HepG2 (cell line): Measurements from ENCODE around the gene GHRH. TPM values are rescaled to one million over a fixed set of nuclear protein-coding genes. Genes with fewer than 3 reads are reported as not detected.

Source experiments
- CBFB ChIP-seq: sonication (generic); formaldehyde crosslinking; IDR thresholded peaks from 2 replicates; pipeline ENCODE4 v1.4.0; 2020; ENCODE audit warnings: missing genetic modification reagents
- CENPT ChIP-seq: sonication (generic); formaldehyde crosslinking; IDR thresholded peaks from 2 replicates; pipeline ENCODE4 v1.8.0; 2022; ENCODE audit warnings: low read depth, mild to moderate bottlenecking, moderate library complexity, missing genetic modification reagents
- CREB1 ChIP-seq, 2 experiments: fragments of 450-650 bp in 1 of 2; IDR thresholded peaks; 2 replicates each; pipeline ENCODE4 v1.6.1; 2016 to 2017; ENCODE audit warnings: control low read depth in 1 of 2, mild to moderate bottlenecking in 1 of 2, missing compliant biosample characterization in 1 of 2, missing genetic modification characterization in 1 of 2
- DPF2 ChIP-seq: sonication (generic); formaldehyde crosslinking; IDR thresholded peaks from 2 replicates; pipeline ENCODE4 v1.4.0; 2020; ENCODE audit warnings: mild to moderate bottlenecking, low read depth, missing genetic modification reagents, borderline replicate concordance
- HNF4G ChIP-seq, 2 experiments: sonication (generic) in 1 of 2; formaldehyde crosslinking in 1 of 2; IDR thresholded peaks; 2 replicates each; pipeline versions ENCODE4 v1.4.0 to v1.6.1; 2011 to 2020; ENCODE audit warnings: borderline replicate concordance in 2 of 2, low read depth in 2 of 2, mild to moderate bottlenecking in 2 of 2, low read length in 1 of 2, missing genetic modification reagents in 1 of 2, moderate library complexity in 1 of 2
- NCOR1 ChIP-seq: fragments of 200-600 bp; sonication (generic); IDR thresholded peaks from 2 replicates; pipeline ENCODE4 v1.7.0; 2017; ENCODE audit warnings: antibody characterized with exemption, low read length, borderline replicate concordance
- PHF5A ChIP-seq: IDR thresholded peaks from one replicate; pipeline ENCODE4 v1.6.1; 2018; ENCODE audit warnings: low read depth, missing genetic modification reagents; ENCODE audit not compliant: unreplicated experiment
- RXRB ChIP-seq: IDR thresholded peaks from 2 replicates; pipeline ENCODE4 v1.6.1; 2016; ENCODE audit warnings: borderline replicate concordance, missing genetic modification reagents, missing compliant biosample characterization
- SP5 ChIP-seq: IDR thresholded peaks from 2 replicates; pipeline ENCODE4 v1.6.1; 2016; ENCODE audit warnings: low read depth, borderline replicate concordance
- THYN1 ChIP-seq: sonication (generic); formaldehyde crosslinking; IDR thresholded peaks from 2 replicates; pipeline ENCODE4 v1.8.1; 2023; ENCODE audit warnings: low read depth, mild to moderate bottlenecking, moderate library complexity, missing genetic modification reagents, borderline replicate concordance
- ZNF207 ChIP-seq: fragments of 450-650 bp; IDR thresholded peaks from 2 replicates; pipeline ENCODE4 v1.6.1; 2016; ENCODE audit warnings: antibody characterized with exemption, borderline replicate concordance
- ZNF263 ChIP-seq: sonication (generic); formaldehyde crosslinking; IDR thresholded peaks from 2 replicates; pipeline ENCODE4 v1.4.0; 2020; ENCODE audit warnings: missing genetic modification reagents
- ZNF451 ChIP-seq: sonication (generic); formaldehyde crosslinking; IDR thresholded peaks from 2 replicates; pipeline ENCODE4 v1.5.0; 2020; ENCODE audit warnings: mild to moderate bottlenecking, missing genetic modification reagents
- ZNF644 ChIP-seq: IDR thresholded peaks from 2 replicates; pipeline ENCODE4 v1.6.1; 2016; ENCODE audit warnings: low read depth
- ZNF773 ChIP-seq: sonication (generic); formaldehyde crosslinking; IDR thresholded peaks from 2 replicates; pipeline ENCODE4 v1.4.0; 2020; ENCODE audit warnings: missing genetic modification reagents, borderline replicate concordance
- ZSCAN22 ChIP-seq: sonication (generic); formaldehyde crosslinking; IDR thresholded peaks from 2 replicates; pipeline ENCODE4 v1.4.0; 2020; ENCODE audit warnings: mild to moderate bottlenecking, missing genetic modification reagents
- polyA plus RNA-seq, 8 experiments: library from polyadenylated mRNA; depleted of rRNA in 3 of 8; stranded (reverse) in 7 of 8; unstranded in 1 of 8; fragments of >200 nt; fragmentation: Illumina TruSeq in 4 of 8; extraction: Trizol in 4 of 8; gene quantifications; 2 replicates each; pipeline versions ENCODE4 v1.2.1 to v1.2.3, GENCODE V29; 2011 to 2016; ENCODE audit warnings: low read depth in 4 of 8, missing spikeins in 1 of 8, mixed read lengths in 1 of 8; ENCODE audit not compliant: insufficient read depth in 1 of 8
- total RNA-seq, 5 experiments: library from RNA; depleted of rRNA; stranded (reverse); fragments of >200 nt; fragmentation: Illumina TruSeq; extraction: Trizol; gene quantifications; 2 replicates each; pipeline ENCODE4 v1.2.3, GENCODE V29; 2016; ENCODE audit warnings: low read depth in 1 of 5
- TF ChIP-seq, protein P1 (sequence below): sonication (generic); formaldehyde crosslinking; conservative IDR thresholded peaks from 2 replicates; pipeline ENCODE4 v1.4.0; 2020; ENCODE audit warnings: missing genetic modification reagents
- TF ChIP-seq, protein P2 (sequence below): sonication (generic); formaldehyde crosslinking; IDR thresholded peaks from 2 replicates; pipeline ENCODE4 v1.9.0; 2022; ENCODE audit warnings: missing genetic modification reagents, mild to moderate bottlenecking, borderline replicate concordance
- TF ChIP-seq, protein P3 (sequence below): IDR thresholded peaks from 2 replicates; pipeline ENCODE4 v1.6.1; 2016; ENCODE audit warnings: mild to moderate bottlenecking, missing biosample characterization, missing genetic modification reagents
- TF ChIP-seq, protein P4 (sequence below): sonication (generic); formaldehyde crosslinking; IDR thresholded peaks from 2 replicates; pipeline ENCODE4 v1.4.0; 2020; ENCODE audit warnings: low read depth, missing genetic modification reagents

Gene GHRH
- total and polyA plus RNA-seq, 2 of the 13 experiments (the other 11 are each of a cell fraction or from before 2014, with no cell fraction given), result not detected

DNA sequence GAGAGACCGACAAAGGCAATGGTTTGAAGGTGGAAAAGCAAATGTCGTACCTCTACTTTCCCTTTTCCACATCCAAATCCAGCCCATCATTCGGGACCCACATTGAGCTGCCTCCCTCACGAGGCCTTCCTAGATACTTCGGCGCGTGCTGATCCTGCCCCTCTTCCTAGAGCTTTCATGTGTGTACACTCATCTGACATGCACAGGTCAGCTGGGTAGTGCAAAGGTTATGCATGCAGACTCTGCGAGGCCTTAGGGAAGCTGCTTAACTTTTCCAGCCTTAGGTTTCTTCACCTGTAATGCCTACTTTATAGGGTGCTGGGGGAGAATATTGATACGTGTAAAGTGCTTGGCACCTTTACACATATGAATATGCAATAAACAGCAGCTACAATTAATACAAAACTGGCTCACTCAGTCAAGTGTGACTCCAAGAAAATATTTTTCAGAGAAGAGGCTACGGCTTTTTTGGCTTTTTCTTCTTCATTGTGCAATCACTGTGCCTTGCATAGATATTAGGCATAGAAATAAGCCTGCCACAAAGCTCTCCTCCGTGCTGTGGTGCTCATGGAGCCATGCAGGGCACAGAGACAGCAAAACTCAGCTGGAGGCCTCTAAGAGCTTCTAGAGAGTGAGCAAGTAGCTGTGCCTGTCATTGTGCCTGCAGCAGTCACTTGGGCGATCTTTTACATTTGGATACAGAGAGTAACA lies 24.2 kb upstream of the GHRH start (continued):
- TF ChIP-seq PHF5A (CRISPR knock-in tag) (peak; percentile 41), ZNF207 (no peak), ZNF644 (CRISPR knock-in tag) (peak; percentile 59; the same call in 1 of the 2 replicates), NCOR1 (peak; percentile 88; the same call in 1 of the 2 replicates), CENPT (CRISPR knock-in tag) (no peak), CBFB (CRISPR knock-in tag) (no peak), ZNF263 (CRISPR knock-in tag) (peak; percentile 57), SP5 (CRISPR knock-in tag) (peak; percentile 72), ZNF773 (CRISPR knock-in tag) (no peak), ZNF451 (CRISPR knock-in tag) (peak; percentile 80; the same call in 1 of the 2 replicates), ZSCAN22 (CRISPR knock-in tag) (no peak), RXRB (CRISPR knock-in tag) (peak; percentile 96), HNF4G (IDR thresholded peaks at IDR 0.05; ENCODE audit: borderline replicate concordance, low read depth, low read length) (peak; percentile 94), HNF4G (CRISPR knock-in tag; IDR thresholded peaks at IDR 0.05; ENCODE audit: borderline replicate concordance, low read depth) (peak; percentile 85; the same call in 1 of the 2 replicates), DPF2 (peak; percentile 79), THYN1 (CRISPR knock-in tag) (no peak), CREB1 (IDR thresholded peaks at IDR 0.05) (0 out of 2 replicates have a peak, but pooled peaks have one; percentile 26), CREB1 (CRISPR knock-in tag; IDR thresholded peaks at IDR 0.05) (no peak)
- TF ChIP-seq, protein P1, sequence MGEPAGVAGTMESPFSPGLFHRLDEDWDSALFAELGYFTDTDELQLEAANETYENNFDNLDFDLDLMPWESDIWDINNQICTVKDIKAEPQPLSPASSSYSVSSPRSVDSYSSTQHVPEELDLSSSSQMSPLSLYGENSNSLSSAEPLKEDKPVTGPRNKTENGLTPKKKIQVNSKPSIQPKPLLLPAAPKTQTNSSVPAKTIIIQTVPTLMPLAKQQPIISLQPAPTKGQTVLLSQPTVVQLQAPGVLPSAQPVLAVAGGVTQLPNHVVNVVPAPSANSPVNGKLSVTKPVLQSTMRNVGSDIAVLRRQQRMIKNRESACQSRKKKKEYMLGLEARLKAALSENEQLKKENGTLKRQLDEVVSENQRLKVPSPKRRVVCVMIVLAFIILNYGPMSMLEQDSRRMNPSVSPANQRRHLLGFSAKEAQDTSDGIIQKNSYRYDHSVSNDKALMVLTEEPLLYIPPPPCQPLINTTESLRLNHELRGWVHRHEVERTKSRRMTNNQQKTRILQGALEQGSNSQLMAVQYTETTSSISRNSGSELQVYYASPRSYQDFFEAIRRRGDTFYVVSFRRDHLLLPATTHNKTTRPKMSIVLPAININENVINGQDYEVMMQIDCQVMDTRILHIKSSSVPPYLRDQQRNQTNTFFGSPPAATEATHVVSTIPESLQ (CRISPR knock-in tag), result no peak
- TF ChIP-seq, protein P2, sequence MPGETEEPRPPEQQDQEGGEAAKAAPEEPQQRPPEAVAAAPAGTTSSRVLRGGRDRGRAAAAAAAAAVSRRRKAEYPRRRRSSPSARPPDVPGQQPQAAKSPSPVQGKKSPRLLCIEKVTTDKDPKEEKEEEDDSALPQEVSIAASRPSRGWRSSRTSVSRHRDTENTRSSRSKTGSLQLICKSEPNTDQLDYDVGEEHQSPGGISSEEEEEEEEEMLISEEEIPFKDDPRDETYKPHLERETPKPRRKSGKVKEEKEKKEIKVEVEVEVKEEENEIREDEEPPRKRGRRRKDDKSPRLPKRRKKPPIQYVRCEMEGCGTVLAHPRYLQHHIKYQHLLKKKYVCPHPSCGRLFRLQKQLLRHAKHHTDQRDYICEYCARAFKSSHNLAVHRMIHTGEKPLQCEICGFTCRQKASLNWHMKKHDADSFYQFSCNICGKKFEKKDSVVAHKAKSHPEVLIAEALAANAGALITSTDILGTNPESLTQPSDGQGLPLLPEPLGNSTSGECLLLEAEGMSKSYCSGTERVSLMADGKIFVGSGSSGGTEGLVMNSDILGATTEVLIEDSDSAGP (CRISPR knock-in tag), result peak; percentile 53; the same call in 1 of the 2 replicates
- TF ChIP-seq, protein P3, sequence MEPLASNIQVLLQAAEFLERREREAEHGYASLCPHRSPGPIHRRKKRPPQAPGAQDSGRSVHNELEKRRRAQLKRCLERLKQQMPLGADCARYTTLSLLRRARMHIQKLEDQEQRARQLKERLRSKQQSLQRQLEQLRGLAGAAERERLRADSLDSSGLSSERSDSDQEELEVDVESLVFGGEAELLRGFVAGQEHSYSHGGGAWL (CRISPR knock-in tag), result no peak
- TF ChIP-seq, protein P4, sequence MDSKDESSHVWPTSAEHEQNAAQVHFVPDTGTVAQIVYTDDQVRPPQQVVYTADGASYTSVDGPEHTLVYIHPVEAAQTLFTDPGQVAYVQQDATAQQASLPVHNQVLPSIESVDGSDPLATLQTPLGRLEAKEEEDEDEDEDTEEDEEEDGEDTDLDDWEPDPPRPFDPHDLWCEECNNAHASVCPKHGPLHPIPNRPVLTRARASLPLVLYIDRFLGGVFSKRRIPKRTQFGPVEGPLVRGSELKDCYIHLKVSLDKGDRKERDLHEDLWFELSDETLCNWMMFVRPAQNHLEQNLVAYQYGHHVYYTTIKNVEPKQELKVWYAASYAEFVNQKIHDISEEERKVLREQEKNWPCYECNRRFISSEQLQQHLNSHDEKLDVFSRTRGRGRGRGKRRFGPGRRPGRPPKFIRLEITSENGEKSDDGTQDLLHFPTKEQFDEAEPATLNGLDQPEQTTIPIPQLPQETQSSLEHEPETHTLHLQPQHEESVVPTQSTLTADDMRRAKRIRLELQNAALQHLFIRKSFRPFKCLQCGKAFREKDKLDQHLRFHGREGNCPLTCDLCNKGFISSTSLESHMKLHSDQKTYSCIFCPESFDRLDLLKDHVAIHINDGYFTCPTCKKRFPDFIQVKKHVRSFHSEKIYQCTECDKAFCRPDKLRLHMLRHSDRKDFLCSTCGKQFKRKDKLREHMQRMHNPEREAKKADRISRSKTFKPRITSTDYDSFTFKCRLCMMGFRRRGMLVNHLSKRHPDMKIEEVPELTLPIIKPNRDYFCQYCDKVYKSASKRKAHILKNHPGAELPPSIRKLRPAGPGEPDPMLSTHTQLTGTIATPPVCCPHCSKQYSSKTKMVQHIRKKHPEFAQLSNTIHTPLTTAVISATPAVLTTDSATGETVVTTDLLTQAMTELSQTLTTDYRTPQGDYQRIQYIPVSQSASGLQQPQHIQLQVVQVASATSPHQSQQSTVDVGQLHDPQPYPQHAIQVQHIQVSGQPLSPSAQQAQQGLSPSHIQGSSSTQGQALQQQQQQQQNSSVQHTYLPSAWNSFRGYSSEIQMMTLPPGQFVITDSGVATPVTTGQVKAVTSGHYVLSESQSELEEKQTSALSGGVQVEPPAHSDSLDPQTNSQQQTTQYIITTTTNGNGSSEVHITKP, result no peak
